Gastrocnemius medialis (tissue), 4 donors: ENCODE results near the gene MTG2.

Experiments
- CTCF ChIP-seq, 5 experiments: fragments of 450-650 bp in 3 of 5; fragments of 200-600 bp in 2 of 5; sonication (generic) in 2 of 5; IDR thresholded peaks in 4 of 5; conservative IDR thresholded peaks in 1 of 5; 1 replicate in 4 of 5; 2 replicates in 1 of 5; pipeline ENCODE4 v1.5.1; 2016 to 2019; ENCODE audit warnings: antibody characterized with exemption in 5 of 5, mild to moderate bottlenecking in 3 of 5, moderate library complexity in 3 of 5
- POLR2A ChIP-seq, 2 donors: fragments of 450-650 bp; IDR thresholded peaks; one replicate each; pipeline ENCODE4 v1.6.1; 2017; ENCODE audit warnings: antibody characterized with exemption in 2 of 2, mild to moderate bottlenecking in 2 of 2, moderate library complexity in 2 of 2

- TF ChIP-seq CTCF (IDR thresholded peaks at IDR 0.05 in 4 of 5, conservative IDR thresholded peaks at IDR 0.05 in 1 of 5) (no peak), POLR2A (IDR thresholded peaks at IDR 0.05) (no peak)
Observed at GRCh38 chr20:62151835-62152364, 30.9 kb upstream of the MTG2 start.
